ENCODE results near the gene STRIP2.
"Not testable (repeated sequence)": the region's sequence is repeated elsewhere in the genome, so short reads cannot be mapped to it uniquely, and the experiment has no call there.

STRIP2 gene

GRCh38 chr7:129525225-129525862, 91.1 kb downstream of the STRIP2 start:
- DNase-seq (ENCODE audit: low read depth): no peak
- H3K4me3 ChIP-seq (ENCODE audit: low read depth, low read length): no peak overlapping the region
- no peak for TF ChIP-seq CTCF (IDR thresholded peaks at IDR 0.05; ENCODE audit: low read depth, low read length, missing control alignments)

GRCh38 chr7:129529643-129530042, 95.4 kb downstream of the STRIP2 start:
- no peak for TF ChIP-seq CTCF (IDR thresholded peaks at IDR 0.05; ENCODE audit: low read depth, low read length, missing control alignments)

GRCh38 chr7:129530795-129531391, 96.7 kb downstream of the STRIP2 start:
- TF ChIP-seq CTCF (IDR thresholded peaks at IDR 0.05; ENCODE audit: low read depth, low read length, missing control alignments): no peak
- DNase-seq (ENCODE audit: low read depth): peak; percentile 3
- H3K4me3 ChIP-seq (ENCODE audit: low read depth, low read length): no peak overlapping the region

More at GRCh38 chr7:129529643-129530042, 95.4 kb downstream of the STRIP2 start:
- no peak overlapping the region for H3K4me3 ChIP-seq (ENCODE audit: low read depth, low read length)
- no peak for DNase-seq (ENCODE audit: low read depth)

- H3K4me3 ChIP-seq (ENCODE audit: low read depth, low read length): no peak overlapping the region
- DNase-seq (ENCODE audit: low read depth): no peak
- TF ChIP-seq CTCF (IDR thresholded peaks at IDR 0.05; ENCODE audit: low read depth, low read length, missing control alignments): no peak
Observed at GRCh38 chr7:129531721-129532120, 97.5 kb downstream of the STRIP2 start.

- no peak for DNase-seq (ENCODE audit: low read depth)
Observed at GRCh38 chr7:129532375-129532774, 98.1 kb downstream of the STRIP2 start.

GRCh38 chr7:129534558-129535274, 100.5 kb downstream of the STRIP2 start:
- H3K4me3 ChIP-seq (ENCODE audit: low read depth, low read length); DNase-seq (ENCODE audit: low read depth): not testable (repeated sequence)

More at GRCh38 chr7:129532375-129532774, 98.1 kb downstream of the STRIP2 start:
- no peak for TF ChIP-seq CTCF (IDR thresholded peaks at IDR 0.05; ENCODE audit: low read depth, low read length, missing control alignments)
- H3K4me3 ChIP-seq (ENCODE audit: low read depth, low read length): no peak overlapping the region

GRCh38 chr7:129535896-129536295, 101.7 kb downstream of the STRIP2 start:
- no peak for DNase-seq (ENCODE audit: low read depth)
- no peak for TF ChIP-seq CTCF (IDR thresholded peaks at IDR 0.05; ENCODE audit: low read depth, low read length, missing control alignments)
- H3K4me3 ChIP-seq (ENCODE audit: low read depth, low read length): no peak overlapping the region
